ENCODE data around the gene CYP20A1.
A peak's percentile ranks its signal among the peaks of the same experiment; 100 is the strongest.
"Not testable (repeated sequence)": the region's sequence is repeated elsewhere in the genome, so short reads cannot be mapped to it uniquely, and the experiment has no call there.

The CYP20A1 gene

GRCh38 chr2:203327901-203328759 lies 89.3 kb downstream of the CYP20A1 start, which contains the start of gene ABI2:
ABI2 (plus strand) TSS chr2:203328394; CDS start chr2:203328515, 121 bp downstream.
- peak; percentile 40 for DNase-seq (ENCODE audit: low read depth)
- peak within 1 kb of the TSS; percentile 90 for H3K4me3 ChIP-seq (ENCODE audit: low read depth, low read length)
- in situ Hi-C loops (cut with HindIII; ENCODE audit: low sequenced_read_pairs) = no loop called here
- TF ChIP-seq, protein P1, sequence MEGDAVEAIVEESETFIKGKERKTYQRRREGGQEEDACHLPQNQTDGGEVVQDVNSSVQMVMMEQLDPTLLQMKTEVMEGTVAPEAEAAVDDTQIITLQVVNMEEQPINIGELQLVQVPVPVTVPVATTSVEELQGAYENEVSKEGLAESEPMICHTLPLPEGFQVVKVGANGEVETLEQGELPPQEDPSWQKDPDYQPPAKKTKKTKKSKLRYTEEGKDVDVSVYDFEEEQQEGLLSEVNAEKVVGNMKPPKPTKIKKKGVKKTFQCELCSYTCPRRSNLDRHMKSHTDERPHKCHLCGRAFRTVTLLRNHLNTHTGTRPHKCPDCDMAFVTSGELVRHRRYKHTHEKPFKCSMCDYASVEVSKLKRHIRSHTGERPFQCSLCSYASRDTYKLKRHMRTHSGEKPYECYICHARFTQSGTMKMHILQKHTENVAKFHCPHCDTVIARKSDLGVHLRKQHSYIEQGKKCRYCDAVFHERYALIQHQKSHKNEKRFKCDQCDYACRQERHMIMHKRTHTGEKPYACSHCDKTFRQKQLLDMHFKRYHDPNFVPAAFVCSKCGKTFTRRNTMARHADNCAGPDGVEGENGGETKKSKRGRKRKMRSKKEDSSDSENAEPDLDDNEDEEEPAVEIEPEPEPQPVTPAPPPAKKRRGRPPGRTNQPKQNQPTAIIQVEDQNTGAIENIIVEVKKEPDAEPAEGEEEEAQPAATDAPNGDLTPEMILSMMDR (IDR thresholded peaks at IDR 0.05; ENCODE audit: low read depth, low read length, missing control alignments) = no peak

- peak overlapping the region; percentile 90 for H3K4me3 ChIP-seq (ENCODE audit: low read depth, low read length)
- TF ChIP-seq, protein P1 (IDR thresholded peaks at IDR 0.05; ENCODE audit: low read depth, low read length, missing control alignments) = no peak
- DNase-seq (ENCODE audit: low read depth) = no peak
- in situ Hi-C loops (cut with HindIII; ENCODE audit: low sequenced_read_pairs) = no loop called here
These were observed 90.1 kb downstream of the CYP20A1 start for GRCh38 chr2:203328760-203329540.

- H3K4me3 ChIP-seq (ENCODE audit: low read depth, low read length) = peak overlapping the region; percentile 90
- TF ChIP-seq, protein P1 (IDR thresholded peaks at IDR 0.05; ENCODE audit: low read depth, low read length, missing control alignments) = no peak
- in situ Hi-C loops (cut with HindIII; ENCODE audit: low sequenced_read_pairs) = no loop called here
- no peak for DNase-seq (ENCODE audit: low read depth)
These were observed 91.6 kb downstream of the CYP20A1 start for GRCh38 chr2:203330434-203330833.

GRCh38 chr2:203338322-203338721 lies 99.5 kb downstream of the CYP20A1 start:
- in situ Hi-C loops (cut with HindIII; ENCODE audit: low sequenced_read_pairs) = no loop called here
- DNase-seq (ENCODE audit: low read depth) = no peak
- TF ChIP-seq, protein P1 (IDR thresholded peaks at IDR 0.05; ENCODE audit: low read depth, low read length, missing control alignments) = no peak

DNA sequence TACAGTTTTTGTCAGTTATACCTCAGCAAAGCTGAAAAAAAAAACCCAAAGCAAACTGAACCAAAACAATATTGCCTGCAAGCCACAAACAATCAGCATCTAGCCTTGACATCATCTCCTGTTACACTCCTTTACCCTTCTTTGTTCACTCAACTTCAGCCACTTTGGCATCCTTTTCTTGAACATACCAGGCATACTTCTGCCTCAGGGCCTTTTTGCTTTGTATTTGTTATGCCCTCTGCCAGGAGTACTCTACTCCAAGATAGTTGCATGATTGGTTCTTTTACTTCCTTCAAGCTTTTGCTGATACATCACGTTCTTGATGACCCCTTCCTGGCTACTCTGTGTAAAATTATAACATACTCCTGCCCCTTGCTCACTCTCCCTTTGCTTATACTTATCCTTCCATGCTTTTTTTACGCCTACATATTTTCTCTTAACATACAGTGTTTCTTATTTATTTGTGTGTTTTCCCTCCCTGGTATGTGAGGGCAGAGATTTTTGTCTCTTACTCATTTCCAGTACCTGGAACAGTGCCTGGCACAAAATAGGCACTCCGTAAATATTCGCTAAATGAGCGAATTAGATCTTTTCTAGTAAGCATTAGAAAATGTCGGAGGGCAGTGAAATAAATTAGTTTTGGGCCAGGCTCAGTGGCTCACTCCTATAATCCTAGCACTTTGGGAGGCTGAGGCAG lies 102.1 kb downstream of the CYP20A1 start:
- TF ChIP-seq, protein P1 (IDR thresholded peaks at IDR 0.05; ENCODE audit: low read depth, low read length, missing control alignments) = no peak
- no peak overlapping the region for H3K4me3 ChIP-seq (ENCODE audit: low read depth, low read length)
- peak; percentile 84 for DNase-seq (ENCODE audit: low read depth)
- in situ Hi-C loops (cut with HindIII; ENCODE audit: low sequenced_read_pairs) = no loop called here

More at GRCh38 chr2:203338322-203338721, 99.5 kb downstream of the CYP20A1 start:
- H3K4me3 ChIP-seq (ENCODE audit: low read depth, low read length) = no peak overlapping the region

DNA sequence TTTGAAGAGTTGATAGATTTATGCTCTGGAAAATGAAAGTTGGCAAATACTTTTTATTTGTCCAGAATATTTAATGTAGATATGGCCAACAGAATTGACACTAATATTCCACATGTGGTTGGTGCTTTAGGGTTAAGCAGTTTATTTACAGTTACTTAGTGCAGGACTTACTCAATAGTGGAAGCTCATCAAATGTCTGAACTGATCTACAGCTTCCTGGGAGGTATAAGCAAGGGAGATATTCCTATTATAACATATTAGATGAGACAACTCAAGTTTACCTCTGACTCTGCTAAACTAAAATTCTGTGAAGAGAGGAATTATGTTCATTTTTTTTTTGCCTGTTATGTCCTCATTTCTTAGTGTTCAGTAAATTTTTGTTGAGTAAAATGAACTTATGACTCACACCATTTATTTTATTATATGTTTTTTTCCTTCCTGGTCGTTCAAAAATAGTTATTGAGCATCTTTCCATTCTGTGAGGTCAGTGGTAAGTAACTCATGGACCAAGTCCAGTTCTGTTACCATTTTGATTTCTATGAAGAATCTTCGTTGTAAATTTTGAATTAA lies 103.0 kb downstream of the CYP20A1 start:
- in situ Hi-C loops (cut with HindIII; ENCODE audit: low sequenced_read_pairs) = no loop called here
- no peak overlapping the region for H3K4me3 ChIP-seq (ENCODE audit: low read depth, low read length)
- DNase-seq (ENCODE audit: low read depth) = no peak
- TF ChIP-seq, protein P1 (IDR thresholded peaks at IDR 0.05; ENCODE audit: low read depth, low read length, missing control alignments) = no peak

- DNase-seq (ENCODE audit: low read depth); H3K4me3 ChIP-seq (ENCODE audit: low read depth, low read length); in situ Hi-C loops (cut with HindIII; ENCODE audit: low sequenced_read_pairs): not testable (repeated sequence)
These were observed 103.6 kb downstream of the CYP20A1 start for GRCh38 chr2:203342374-203342773.
